Caco-2 (cell line): Measurements from ENCODE around the gene OTUD5. TPM values are rescaled to one million over a fixed set of nuclear protein-coding genes. Genes with fewer than 3 reads are reported as not detected.
A peak's percentile ranks its signal among the peaks of the same experiment; 100 is the strongest.

Experiments used
- BruUV-seq: library from RNA; stranded (reverse); fragments of 400-500 nt; replicated peaks from 2 replicates; lab custom pipeline; 2021; lab: Mats Ljungman, UMichigan
- CTCF ChIA-PET: fragments of 300-600 bp; sonication (Branson Sonifier 250); formaldehyde crosslinking; loops from one replicate; lab custom pipeline; 2022; ENCODE audit warnings: antibody characterized with exemption; lab: Charles Lee
- POLR2A ChIA-PET: fragments of 300-600 bp; sonication (Branson Sonifier 250); formaldehyde crosslinking; loops from one replicate; lab custom pipeline; 2022; ENCODE audit warnings: antibody characterized with exemption; lab: Charles Lee
- DNase-seq, 2 experiments: peaks; one replicate each; pipeline versions ENCODE4 v3.0.0 to v3.0.0-alpha.2; 2020 to 2022
- H3K27me3 ChIP-seq: replicated peaks from 2 replicates; pipeline ENCODE4 v1.6.0; 2011; ENCODE audit warnings: low read length; ENCODE audit not compliant: control insufficient read depth, insufficient read depth
- H3K36me3 ChIP-seq: 2 replicates; pipeline ENCODE4 v1.5.1; 2011; ENCODE audit warnings: low read length; ENCODE audit not compliant: control insufficient read depth, insufficient read depth
- H3K4me1 ChIP-seq: fragments of 250-450 bp; sonication (Bioruptor Pico); 2 replicates; pipeline ENCODE4 v1.5.1; 2020; ENCODE audit warnings: mild to moderate bottlenecking
- H3K4me3 ChIP-seq: 2 replicates; pipeline ENCODE4 v1.5.1; 2011; ENCODE audit warnings: low read depth, mild to moderate bottlenecking, control low read depth, low read length
- H3K9me3 ChIP-seq: fragments of 250-450 bp; sonication (Bioruptor Pico); 2 replicates; pipeline ENCODE4 v1.5.1; 2020; ENCODE audit warnings: mild to moderate bottlenecking, moderate library complexity
- H3K27ac Mint-ChIP-seq: one replicate; pipeline ENCODE4 v1.8.0; 2022; ENCODE audit warnings: mixed read lengths; ENCODE audit not compliant: unreplicated experiment
- H3K27me3 Mint-ChIP-seq: one replicate; pipeline ENCODE4 v1.8.0; 2022; ENCODE audit warnings: mixed read lengths; ENCODE audit not compliant: insufficient read depth, unreplicated experiment
- H3K36me3 Mint-ChIP-seq: one replicate; pipeline ENCODE4 v1.8.0; 2022; ENCODE audit warnings: mild to moderate bottlenecking, mixed read lengths; ENCODE audit not compliant: insufficient read depth, unreplicated experiment
- H3K4me1 Mint-ChIP-seq: one replicate; pipeline ENCODE4 v1.8.0; 2022; ENCODE audit warnings: low read depth, mixed read lengths; ENCODE audit not compliant: unreplicated experiment
- H3K4me3 Mint-ChIP-seq: one replicate; pipeline ENCODE4 v1.8.0; 2022; ENCODE audit warnings: mild to moderate bottlenecking, moderate library complexity, mixed read lengths; ENCODE audit not compliant: unreplicated experiment
- H3K9me3 Mint-ChIP-seq: one replicate; pipeline ENCODE4 v1.8.0; 2022; ENCODE audit warnings: mixed read lengths; ENCODE audit not compliant: unreplicated experiment
- intact Hi-C: fragments of 100-400 bp; cut with micrococcal nuclease; formaldehyde crosslinking; loops from one replicate; pipeline ENCODE4 v1.10.0; 2022; ENCODE audit not compliant: unreplicated experiment
- total RNA-seq: library from RNA; stranded (reverse); gene quantifications from 2 replicates; pipeline ENCODE4 v1.2.3, GENCODE V29; 2022
- TF ChIP-seq, protein P1 (sequence below), 2 experiments: fragments of 200-600 bp in 1 of 2; IDR thresholded peaks; 1 replicate in 1 of 2; 2 replicates in 1 of 2; pipeline versions ENCODE4 v1.5.1 to v1.8.0; 2011 to 2022; ENCODE audit warnings: antibody characterized with exemption in 1 of 2, control low read depth in 1 of 2, inconsistent platforms in 1 of 2, low read depth in 1 of 2, low read length in 1 of 2, mild to moderate bottlenecking in 1 of 2, moderate library complexity in 1 of 2; ENCODE audit not compliant: insufficient read depth in 1 of 2, severe bottlenecking in 1 of 2, unreplicated experiment in 1 of 2

The OTUD5 gene
- total RNA-seq, 1 experiment from 2014 or later = 40.6 TPM

DNA sequence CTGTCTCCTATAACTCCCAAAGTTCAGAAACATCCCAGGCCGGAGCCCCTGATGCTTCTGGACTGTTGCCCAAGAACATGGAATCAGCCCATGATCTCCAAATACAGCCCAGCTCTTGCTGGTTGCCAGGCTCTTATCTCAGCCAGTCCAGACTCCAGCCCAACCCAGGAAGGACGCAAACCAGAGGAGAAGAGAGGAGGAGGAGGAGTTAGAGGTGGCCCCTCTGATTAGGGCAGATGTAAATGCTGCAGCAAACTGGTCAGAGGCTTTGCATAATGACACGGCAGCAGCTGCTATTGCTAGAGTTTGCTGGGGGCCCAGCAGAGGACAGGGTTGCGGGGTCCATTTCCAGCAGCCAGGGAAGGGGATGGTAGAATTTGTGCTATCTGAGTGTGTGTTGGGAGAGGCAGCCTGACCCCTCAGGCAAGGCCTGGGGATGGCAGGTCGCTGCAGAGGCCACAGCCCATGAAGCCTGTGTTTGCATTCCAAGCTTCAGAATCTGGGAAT lies 4.2 kb upstream of the OTUD5 start:
- H3K4me3 Mint-ChIP-seq = no peak overlapping the region
- ChIA-PET POLR2A (no interaction called here), CTCF (no interaction called here)
- peaks cover 11% of the 10 kb centered on the region for H3K36me3 Mint-ChIP-seq
- intact Hi-C loops = no loop called here
- H3K9me3 Mint-ChIP-seq = no peaks in the 10 kb centered on the region
- no peaks in the 10 kb centered on the region for H3K27me3 Mint-ChIP-seq
- H3K4me3 ChIP-seq = no peak overlapping the region
- peaks cover 15% of the 10 kb centered on the region for H3K4me1 Mint-ChIP-seq
- no TSS peak for BruUV-seq
- H3K9me3 ChIP-seq = no peaks in the 10 kb centered on the region
- H3K27me3 ChIP-seq = no peaks in the 10 kb centered on the region
- TF ChIP-seq, protein P1, sequence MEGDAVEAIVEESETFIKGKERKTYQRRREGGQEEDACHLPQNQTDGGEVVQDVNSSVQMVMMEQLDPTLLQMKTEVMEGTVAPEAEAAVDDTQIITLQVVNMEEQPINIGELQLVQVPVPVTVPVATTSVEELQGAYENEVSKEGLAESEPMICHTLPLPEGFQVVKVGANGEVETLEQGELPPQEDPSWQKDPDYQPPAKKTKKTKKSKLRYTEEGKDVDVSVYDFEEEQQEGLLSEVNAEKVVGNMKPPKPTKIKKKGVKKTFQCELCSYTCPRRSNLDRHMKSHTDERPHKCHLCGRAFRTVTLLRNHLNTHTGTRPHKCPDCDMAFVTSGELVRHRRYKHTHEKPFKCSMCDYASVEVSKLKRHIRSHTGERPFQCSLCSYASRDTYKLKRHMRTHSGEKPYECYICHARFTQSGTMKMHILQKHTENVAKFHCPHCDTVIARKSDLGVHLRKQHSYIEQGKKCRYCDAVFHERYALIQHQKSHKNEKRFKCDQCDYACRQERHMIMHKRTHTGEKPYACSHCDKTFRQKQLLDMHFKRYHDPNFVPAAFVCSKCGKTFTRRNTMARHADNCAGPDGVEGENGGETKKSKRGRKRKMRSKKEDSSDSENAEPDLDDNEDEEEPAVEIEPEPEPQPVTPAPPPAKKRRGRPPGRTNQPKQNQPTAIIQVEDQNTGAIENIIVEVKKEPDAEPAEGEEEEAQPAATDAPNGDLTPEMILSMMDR (IDR thresholded peaks at IDR 0.05; ENCODE audit: insufficient read depth in 1 of 2, low read depth in 1 of 2, low read length in 1 of 2, severe bottlenecking in 1 of 2, unreplicated experiment in 1 of 2) = no peak
- DNase-seq = peak in 1 of 2 experiments; percentile 22
- H3K36me3 ChIP-seq = no peaks in the 10 kb centered on the region
- H3K4me1 ChIP-seq = no peaks in the 10 kb centered on the region
- H3K27ac Mint-ChIP-seq = no peak overlapping the region

DNA sequence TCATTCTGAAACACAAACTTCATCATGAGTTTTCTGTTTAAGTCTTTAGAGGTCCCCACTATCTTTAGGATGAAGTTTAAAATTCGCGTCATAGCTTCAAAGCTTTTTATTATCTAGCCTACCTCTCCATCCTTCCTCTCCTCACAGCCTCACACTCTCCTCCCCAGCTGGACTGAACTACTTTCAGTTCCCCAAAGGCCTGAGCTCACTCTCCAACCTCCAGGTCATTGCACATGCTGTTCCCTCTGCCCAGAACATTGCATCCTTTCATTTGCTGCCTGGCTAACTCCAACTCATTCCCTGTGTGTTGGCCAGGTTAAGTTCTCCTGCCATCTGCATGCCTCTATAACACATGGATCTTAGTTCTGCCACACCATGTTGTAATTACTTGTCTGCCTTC lies 2.9 kb upstream of the OTUD5 start:
- H3K4me3 ChIP-seq = no peak overlapping the region
- Mint-ChIP-seq H3K27me3 (no peaks in the 10 kb centered on the region), H3K4me3 (peak overlapping the region; percentile 17), H3K36me3 (peaks cover 11% of the 10 kb centered on the region), H3K4me1 (peaks cover 15% of the 10 kb centered on the region), H3K9me3 (no peaks in the 10 kb centered on the region), H3K27ac (no peak overlapping the region)
- intact Hi-C loops = no loop called here
- no peaks in the 10 kb centered on the region for H3K4me1 ChIP-seq
- DNase-seq = no peak
- no peaks in the 10 kb centered on the region for H3K27me3 ChIP-seq
- TF ChIP-seq, protein P1 (IDR thresholded peaks at IDR 0.05; ENCODE audit: insufficient read depth in 1 of 2, low read depth in 1 of 2, low read length in 1 of 2, severe bottlenecking in 1 of 2, unreplicated experiment in 1 of 2) = no peak
- ChIA-PET POLR2A (no interaction called here), CTCF (no interaction called here)
- H3K9me3 ChIP-seq = no peaks in the 10 kb centered on the region
- H3K36me3 ChIP-seq = no peaks in the 10 kb centered on the region
- BruUV-seq = no TSS peak

DNA sequence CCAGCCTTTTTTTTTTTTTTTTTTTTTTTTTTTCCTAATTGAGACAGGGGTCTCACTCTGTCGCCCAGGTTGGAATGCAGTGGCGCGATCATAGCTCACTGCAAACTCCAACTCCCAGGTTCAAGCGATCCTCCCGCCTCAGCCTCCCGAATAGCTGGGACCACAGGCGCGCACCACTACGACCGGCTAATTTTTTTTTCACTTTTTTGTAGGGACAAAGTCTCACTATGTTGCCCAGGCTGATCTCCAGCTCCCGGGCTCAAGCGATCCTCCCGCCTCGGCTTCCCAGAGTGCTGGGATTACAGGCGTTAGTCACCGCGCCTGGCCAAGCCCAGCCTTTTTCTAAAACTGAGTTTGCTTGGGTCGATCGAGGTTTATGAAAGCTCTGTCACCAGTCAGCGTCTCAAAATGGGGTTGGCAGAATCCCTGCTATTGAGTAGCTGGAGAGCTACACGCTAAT lies 1.3 kb upstream of the OTUD5 start:
- Mint-ChIP-seq H3K27me3 (no peaks in the 10 kb centered on the region), H3K4me1 (peaks cover 15% of the 10 kb centered on the region), H3K9me3 (no peaks in the 10 kb centered on the region), H3K4me3 (peak overlapping the region; percentile 98), H3K27ac (peak overlapping the region; percentile 100), H3K36me3 (peaks cover 11% of the 10 kb centered on the region)
- CTCF ChIA-PET = interaction anchor here (0.6 to 1.1 kb wide), 7 partner anchors 11 to 950 kb away, joined by 3 to 5 read pairs (median 3); partner anchors contain the start of gene GRIPAP1
- H3K4me1 ChIP-seq = no peaks in the 10 kb centered on the region
- intact Hi-C loops = loop anchor here (2.0 kb wide), 1 partner anchor 84 kb away; the partner anchor contains the start of gene TFE3
- DNase-seq = peak in 1 of 2 experiments; percentile 33
- no peaks in the 10 kb centered on the region for H3K27me3 ChIP-seq
- peak overlapping the region; percentile 44 for H3K4me3 ChIP-seq
- H3K9me3 ChIP-seq = no peaks in the 10 kb centered on the region
- BruUV-seq = TSS peak; percentile 67
- no peaks in the 10 kb centered on the region; the same call in 1 of the 2 replicates for H3K36me3 ChIP-seq
- TF ChIP-seq, protein P1 (IDR thresholded peaks at IDR 0.05; ENCODE audit: insufficient read depth in 1 of 2, low read depth in 1 of 2, low read length in 1 of 2, severe bottlenecking in 1 of 2, unreplicated experiment in 1 of 2) = no peak
- POLR2A ChIA-PET = interaction anchor here (0.6 to 1.1 kb wide), 13 partner anchors 41 to 1077 kb away, joined by 3 to 22 read pairs (median 5); partner anchors contain the start of genes GRIPAP1, HDAC6, PLP2 and PQBP1
